DND-41 (cell line): Measurements from ENCODE around the gene DTX1.

Source experiments
- CTCF ChIP-seq: IDR thresholded peaks from 2 replicates; pipeline ENCODE4 v1.5.1; 2012; ENCODE audit warnings: borderline replicate concordance, low read length, moderate library complexity, mild to moderate bottlenecking; ENCODE audit not compliant: poor library complexity, severe bottlenecking; ENCODE audit errors: extremely low read depth
- EZH2 ChIP-seq: IDR thresholded peaks from 3 replicates; pipeline ENCODE4 v1.6.1; 2012; ENCODE audit warnings: borderline replicate concordance, low read depth, mild to moderate bottlenecking, moderate library complexity, low read length, inconsistent platforms; ENCODE audit not compliant: severe bottlenecking

- no peak for TF ChIP-seq CTCF
- no peak for TF ChIP-seq EZH2
These were observed 8.0 kb downstream of the DTX1 start for GRCh38 chr12:113064395-113065125.
